Uterus (tissue), 4 donors: ENCODE data around the gene GAS2L1. TPM values are rescaled to one million over a fixed set of nuclear protein-coding genes. Genes with fewer than 3 reads are reported as not detected.

Source experiments
- DNase-seq, 2 donors: peaks; one replicate each; pipeline ENCODE4 v3.0.0-alpha.2; 2019 to 2020
- H3K27ac ChIP-seq, 2 donors: fragments of 200-600 bp; sonication (generic); 1 replicate in 1 of 2; 2 replicates in 1 of 2; pipeline ENCODE4 v1.5.1; 2016 to 2018
- H3K27me3 ChIP-seq, 2 donors: fragments of 200-600 bp; sonication (generic); one replicate each; pipeline ENCODE4 v1.5.1; 2018 to 2019; ENCODE audit warnings: control low read depth in 1 of 2
- H3K36me3 ChIP-seq, 2 donors: fragments of 200-600 bp; sonication (generic); one replicate each; pipeline ENCODE4 v1.5.1; 2019; ENCODE audit warnings: control low read depth in 1 of 2
- H3K4me1 ChIP-seq, 2 donors: fragments of 200-600 bp; sonication (generic); one replicate each; pipeline ENCODE4 v1.5.1; 2018 to 2019; ENCODE audit warnings: control low read depth in 1 of 2
- H3K4me3 ChIP-seq, 2 donors: fragments of 200-600 bp; sonication (generic); 1 replicate in 1 of 2; 2 replicates in 1 of 2; pipeline ENCODE4 v1.5.1; 2018 to 2019; ENCODE audit warnings: mild to moderate bottlenecking in 1 of 2
- H3K9me3 ChIP-seq, 2 donors: fragments of 200-600 bp; sonication (generic); one replicate each; pipeline ENCODE4 v1.5.1; 2019; ENCODE audit warnings: control low read depth in 1 of 2
- CTCF ChIP-seq, 4 experiments: fragments of 200-600 bp in 2 of 4; fragments of 450-650 bp in 2 of 4; sonication (generic) in 2 of 4; IDR thresholded peaks; one replicate each; pipeline ENCODE4 v1.5.1; 2016 to 2019; ENCODE audit warnings: antibody characterized with exemption in 4 of 4, mild to moderate bottlenecking in 2 of 4, moderate library complexity in 1 of 4
- POLR2A ChIP-seq, 2 donors: fragments of 450-650 bp; IDR thresholded peaks; one replicate each; pipeline ENCODE4 v1.6.1; 2016; ENCODE audit warnings: antibody characterized with exemption in 2 of 2, mild to moderate bottlenecking in 1 of 2, moderate library complexity in 1 of 2
- intact Hi-C: fragments of 100-400 bp; cut with DNase I; formaldehyde crosslinking; loops from one replicate; pipeline ENCODE4 v1.15.1; 2023; ENCODE audit warnings: low total_unique reads
- total RNA-seq, 4 donors: library from RNA; depleted of rRNA in 3 of 4; stranded (reverse); fragments of >200 nt in 3 of 4; gene quantifications; one replicate each; pipeline versions ENCODE4 v1.1.0 to v1.2.4, GENCODE V29; 2014 to 2023
- donor health status: DM: yes; HTN: yes; CAD: no.

GAS2L1 gene
- total RNA-seq, 4 donors from 2014 or later: 2.4 to 29.6 (median 11.9) TPM

- peaks cover 7 to 39% of the 10 kb centered on the region in 2 donors for H3K4me1 ChIP-seq
- intact Hi-C loops: no loop called here
Measured at GRCh38 chr22:29309332-29310064, 3.0 kb downstream of the GAS2L1 start.

GRCh38 chr22:29310065-29310862, 3.8 kb downstream of the GAS2L1 start:
- Histone ChIP-seq H3K4me3 (no peak overlapping the region), H3K27ac (peak overlapping the region; percentile 78 to 80), H3K4me1 (peaks cover 7 to 47% of the 10 kb centered on the region in 2 donors), H3K36me3 (no peaks in the 10 kb centered on the region), H3K9me3 (no peaks in the 10 kb centered on the region), H3K27me3 (peaks cover 13 to 17% of the 10 kb centered on the region in 2 donors)
- intact Hi-C loops: no loop called here
- peak in 1 of 2 donors; percentile 54 for DNase-seq
- no peak for TF ChIP-seq CTCF (IDR thresholded peaks at IDR 0.05)
- TF ChIP-seq POLR2A (IDR thresholded peaks at IDR 0.05): no peak

More at GRCh38 chr22:29309332-29310064, 3.0 kb downstream of the GAS2L1 start:
- H3K36me3 ChIP-seq: no peaks in the 10 kb centered on the region
- DNase-seq: peak in 1 of 2 donors; percentile 47
- H3K9me3 ChIP-seq: no peaks in the 10 kb centered on the region
- peak overlapping the region; percentile 78 to 80 for H3K27ac ChIP-seq
- H3K4me3 ChIP-seq: no peak overlapping the region
- peaks cover 8 to 9% of the 10 kb centered on the region in 2 donors for H3K27me3 ChIP-seq
- TF ChIP-seq POLR2A (IDR thresholded peaks at IDR 0.05): no peak
- TF ChIP-seq CTCF (IDR thresholded peaks at IDR 0.05): no peak

DNA sequence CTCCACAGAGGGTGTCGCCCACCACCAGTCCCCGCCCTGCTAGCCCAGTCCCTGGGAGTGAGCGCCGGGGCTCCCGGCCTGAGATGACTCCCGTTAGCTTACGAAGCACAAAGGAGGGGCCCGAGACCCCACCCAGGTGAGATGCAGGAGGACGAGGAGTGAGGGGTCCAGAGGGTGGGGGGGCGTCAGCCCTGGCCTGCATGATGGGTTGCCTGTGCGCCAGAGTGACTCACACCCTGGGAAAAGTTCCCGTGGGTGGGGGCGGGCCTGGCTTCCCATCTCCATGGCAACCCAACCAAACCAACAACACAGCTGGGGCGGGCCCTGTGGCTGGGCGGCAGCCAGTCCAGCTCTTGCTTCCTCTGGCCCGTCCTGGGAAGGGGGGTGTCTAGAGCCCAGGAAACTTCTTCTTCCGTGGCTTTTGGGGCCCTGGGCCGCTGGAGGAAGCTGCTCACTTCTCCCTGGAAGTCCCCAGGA, 4.5 kb downstream of the GAS2L1 start:
- H3K4me1 ChIP-seq: peaks cover 7 to 53% of the 10 kb centered on the region in 2 donors
- peak; percentile 98 to 99 for DNase-seq
- no peaks in the 10 kb centered on the region for H3K36me3 ChIP-seq
- H3K9me3 ChIP-seq: no peaks in the 10 kb centered on the region
- H3K27me3 ChIP-seq: peaks cover 14 to 17% of the 10 kb centered on the region in 2 donors
- TF ChIP-seq POLR2A (IDR thresholded peaks at IDR 0.05): no peak
- TF ChIP-seq CTCF (IDR thresholded peaks at IDR 0.05): peak in 2 of 4 experiments; percentile 6 to 34
- H3K4me3 ChIP-seq: peak overlapping the region in 1 of 2 donors; percentile 13
- H3K27ac ChIP-seq: peak overlapping the region; percentile 78 to 80
- intact Hi-C loops: no loop called here

- H3K27ac ChIP-seq: peak overlapping the region; percentile 57 to 66
- peak overlapping the region in 1 of 2 donors; percentile 13 for H3K4me3 ChIP-seq
- peaks cover 7 to 54% of the 10 kb centered on the region in 2 donors for H3K4me1 ChIP-seq
- H3K27me3 ChIP-seq: peaks cover 17 to 21% of the 10 kb centered on the region in 2 donors
- no peak for TF ChIP-seq POLR2A (IDR thresholded peaks at IDR 0.05)
- no peak for TF ChIP-seq CTCF (IDR thresholded peaks at IDR 0.05)
- H3K9me3 ChIP-seq: no peaks in the 10 kb centered on the region
- intact Hi-C loops: no loop called here
- H3K36me3 ChIP-seq: no peaks in the 10 kb centered on the region
- peak in 1 of 2 donors; percentile 43 for DNase-seq
Measured at GRCh38 chr22:29311464-29312217, 5.2 kb downstream of the GAS2L1 start.
